ENCODE data around the gene SERTM2.

Gene SERTM2

DNA sequence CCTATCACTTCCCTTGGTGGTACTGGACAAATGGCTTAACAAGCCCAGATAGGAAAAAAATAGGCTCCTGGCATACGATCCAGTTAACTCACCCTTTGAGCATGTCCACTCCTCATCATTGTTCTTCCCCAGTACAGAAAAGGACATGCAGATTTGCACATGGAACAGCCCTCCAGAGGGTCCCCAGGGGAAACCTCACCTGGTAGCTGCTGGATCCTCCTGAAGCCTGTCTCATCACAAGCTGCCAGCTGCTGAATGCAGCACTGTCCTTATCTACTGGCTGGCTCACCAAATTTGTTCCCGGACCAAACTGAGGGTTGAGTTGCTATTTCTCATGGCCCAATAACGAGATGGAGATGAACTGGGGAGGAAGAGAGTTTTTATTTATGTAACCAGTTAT is 49.4 kb downstream of the SERTM2 start:
- Histone ChIP-seq H3K4me1 (ENCODE audit: control insufficient read depth, insufficient read depth, low read length) (no peaks in the 10 kb centered on the region), H3K9me3 (ENCODE audit: control insufficient read depth, low read length) (peaks cover 7% of the 10 kb centered on the region), H3K27me3 (replicated peaks; ENCODE audit: control insufficient read depth, insufficient read depth, low read length) (peaks cover 20% of the 10 kb centered on the region), H3K4me3 (ENCODE audit: low read length) (no peak overlapping the region), H3K36me3 (ENCODE audit: control insufficient read depth, insufficient read depth, low read length, severe bottlenecking) (no peaks in the 10 kb centered on the region), H3K9ac (ENCODE audit: low read length) (no peak overlapping the region)
- DNase-seq (ENCODE audit: low read depth) = no peak

GRCh38 chrX:111561851-111562250 is 50.4 kb downstream of the SERTM2 start:
- no peak for DNase-seq (ENCODE audit: low read depth)
- no peak overlapping the region for H3K9ac ChIP-seq (ENCODE audit: low read length)
- no peak overlapping the region for H3K4me3 ChIP-seq (ENCODE audit: low read length)
- H3K9me3 ChIP-seq (ENCODE audit: control insufficient read depth, low read length) = peaks cover 7% of the 10 kb centered on the region
- no peaks in the 10 kb centered on the region for H3K36me3 ChIP-seq (ENCODE audit: control insufficient read depth, insufficient read depth, low read length, severe bottlenecking)
- no peaks in the 10 kb centered on the region for H3K4me1 ChIP-seq (ENCODE audit: control insufficient read depth, insufficient read depth, low read length)
- H3K27me3 ChIP-seq (replicated peaks; ENCODE audit: control insufficient read depth, insufficient read depth, low read length) = peaks cover 21% of the 10 kb centered on the region

- no peaks in the 10 kb centered on the region for H3K4me1 ChIP-seq (ENCODE audit: control insufficient read depth, insufficient read depth, low read length)
- H3K4me3 ChIP-seq (ENCODE audit: low read length) = no peak overlapping the region
- H3K9ac ChIP-seq (ENCODE audit: low read length) = no peak overlapping the region
- H3K36me3 ChIP-seq (ENCODE audit: control insufficient read depth, insufficient read depth, low read length, severe bottlenecking) = no peaks in the 10 kb centered on the region
- no peak for DNase-seq (ENCODE audit: low read depth)
- H3K9me3 ChIP-seq (ENCODE audit: control insufficient read depth, low read length) = peaks cover 7% of the 10 kb centered on the region
- peaks cover 35% of the 10 kb centered on the region for H3K27me3 ChIP-seq (replicated peaks; ENCODE audit: control insufficient read depth, insufficient read depth, low read length)
Observed at GRCh38 chrX:111567542-111568255, 56.3 kb downstream of the SERTM2 start.

- no peaks in the 10 kb centered on the region for H3K4me1 ChIP-seq (ENCODE audit: control insufficient read depth, insufficient read depth, low read length)
- H3K27me3 ChIP-seq (replicated peaks; ENCODE audit: control insufficient read depth, insufficient read depth, low read length) = peaks cover 29% of the 10 kb centered on the region
- no peak overlapping the region for H3K9ac ChIP-seq (ENCODE audit: low read length)
- H3K4me3 ChIP-seq (ENCODE audit: low read length) = no peak overlapping the region
- no peaks in the 10 kb centered on the region for H3K36me3 ChIP-seq (ENCODE audit: control insufficient read depth, insufficient read depth, low read length, severe bottlenecking)
- H3K9me3 ChIP-seq (ENCODE audit: control insufficient read depth, low read length) = peaks cover 7% of the 10 kb centered on the region
- peak; percentile 11 for DNase-seq (ENCODE audit: low read depth)
Observed at GRCh38 chrX:111568354-111568753, 56.9 kb downstream of the SERTM2 start.

DNA sequence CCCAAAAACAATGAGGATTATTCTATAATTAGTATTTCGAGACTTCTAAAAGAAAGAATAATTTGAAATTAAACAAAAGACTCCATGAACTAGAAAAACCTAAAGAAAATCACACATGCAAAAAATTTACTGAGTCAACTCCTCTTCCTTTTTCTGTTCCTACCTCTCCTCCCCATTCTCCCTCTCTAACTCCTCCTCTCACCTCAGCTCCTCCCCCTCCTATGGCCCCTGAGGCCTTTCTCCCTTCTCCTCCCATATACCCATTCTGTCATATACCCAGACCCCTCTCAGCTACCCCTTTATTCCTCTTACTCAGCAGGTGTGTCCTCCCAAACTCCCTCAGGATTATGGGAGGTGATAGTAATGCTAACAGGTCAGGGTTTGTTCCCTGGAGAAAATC is 57.4 kb downstream of the SERTM2 start:
- no peaks in the 10 kb centered on the region for H3K36me3 ChIP-seq (ENCODE audit: control insufficient read depth, insufficient read depth, low read length, severe bottlenecking)
- no peaks in the 10 kb centered on the region for H3K4me1 ChIP-seq (ENCODE audit: control insufficient read depth, insufficient read depth, low read length)
- no peak for DNase-seq (ENCODE audit: low read depth)
- no peak overlapping the region for H3K9ac ChIP-seq (ENCODE audit: low read length)
- H3K27me3 ChIP-seq (replicated peaks; ENCODE audit: control insufficient read depth, insufficient read depth, low read length) = peaks cover 24% of the 10 kb centered on the region
- no peak overlapping the region for H3K4me3 ChIP-seq (ENCODE audit: low read length)
- H3K9me3 ChIP-seq (ENCODE audit: control insufficient read depth, low read length) = peaks cover 7% of the 10 kb centered on the region

Measured in adipocyte (in vitro differentiated cells).